ENCODE data around the gene NR2C2AP.

DNA sequence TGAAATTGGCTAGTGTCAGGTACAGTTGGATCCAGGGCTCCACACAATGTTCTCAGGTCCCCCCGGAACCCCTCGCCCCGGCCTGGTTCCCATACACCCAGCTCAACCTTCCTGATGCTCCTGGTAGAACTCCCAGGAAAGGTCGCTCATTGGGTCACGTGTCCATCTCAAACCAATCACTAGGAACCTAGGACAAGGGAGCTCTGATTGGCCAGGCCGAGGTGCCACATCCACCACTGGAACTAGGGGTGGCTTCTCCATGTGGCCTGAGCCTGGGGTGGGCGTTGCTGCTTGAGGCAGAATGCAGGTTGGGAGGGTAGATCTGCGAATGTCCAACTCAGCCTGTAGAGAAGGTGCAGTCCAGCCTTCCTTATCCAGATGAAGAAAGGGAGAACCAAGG, 26.3 kb downstream of the NR2C2AP start:
- TF ChIP-seq CTCF (IDR thresholded peaks at IDR 0.05): no peak
- TF ChIP-seq ZFX (IDR thresholded peaks at IDR 0.05; ENCODE audit: borderline replicate concordance): no peak
